ENCODE results near the gene CDKAL1.

The CDKAL1 gene

GRCh38 chr6:21240709-21241108, 706.5 kb downstream of the CDKAL1 start:
- no peak for TF ChIP-seq EZH2 (optimal IDR thresholded peaks at IDR 0.05; ENCODE audit: low read depth, low read length)
- Histone ChIP-seq H3K27ac (ENCODE audit: low read length) (no peak overlapping the region), H3F3A (ENCODE audit: insufficient read depth, low read length) (no peaks in the 10 kb centered on the region), H3K9me3 (replicated peaks; ENCODE audit: insufficient read depth, low read length) (no peaks in the 10 kb centered on the region), H3K4me1 (ENCODE audit: low read length) (no peaks in the 10 kb centered on the region), H4K20me1 (ENCODE audit: insufficient read depth, low read length) (no peaks in the 10 kb centered on the region), H3K4me2 (ENCODE audit: low read depth, low read length) (no peak overlapping the region), H3K9ac (ENCODE audit: low read length) (no peak overlapping the region), H3K9me2 (replicated peaks; ENCODE audit: insufficient read depth, low read length) (no peaks in the 10 kb centered on the region), H3K4me3 (ENCODE audit: low read length) (no peak overlapping the region), H3K36me3 (replicated peaks; ENCODE audit: insufficient read depth, low read length) (no peaks in the 10 kb centered on the region), H3K79me2 (ENCODE audit: low read length) (no peaks in the 10 kb centered on the region), H2AFZ (ENCODE audit: low read length) (no peak overlapping the region), H3K27me3 (replicated peaks; ENCODE audit: insufficient read depth, low read length) (no peaks in the 10 kb centered on the region)
- DNase-seq, result no peak

GRCh38 chr6:21241231-21242130, 707.2 kb downstream of the CDKAL1 start:
- Histone ChIP-seq H3K36me3 (replicated peaks; ENCODE audit: insufficient read depth, low read length) (no peaks in the 10 kb centered on the region), H3K4me2 (ENCODE audit: low read depth, low read length) (no peak overlapping the region), H3K27me3 (replicated peaks; ENCODE audit: insufficient read depth, low read length) (no peaks in the 10 kb centered on the region), H2AFZ (ENCODE audit: low read length) (no peak overlapping the region), H3K27ac (ENCODE audit: low read length) (no peak overlapping the region), H3F3A (ENCODE audit: insufficient read depth, low read length) (no peaks in the 10 kb centered on the region), H3K9me3 (replicated peaks; ENCODE audit: insufficient read depth, low read length) (no peaks in the 10 kb centered on the region), H3K9me2 (replicated peaks; ENCODE audit: insufficient read depth, low read length) (no peaks in the 10 kb centered on the region), H3K9ac (ENCODE audit: low read length) (no peak overlapping the region), H3K4me1 (ENCODE audit: low read length) (no peaks in the 10 kb centered on the region), H3K4me3 (ENCODE audit: low read length) (no peak overlapping the region), H4K20me1 (ENCODE audit: insufficient read depth, low read length) (no peaks in the 10 kb centered on the region), H3K79me2 (ENCODE audit: low read length) (no peaks in the 10 kb centered on the region)
- no peak for DNase-seq
- TF ChIP-seq, protein P1, sequence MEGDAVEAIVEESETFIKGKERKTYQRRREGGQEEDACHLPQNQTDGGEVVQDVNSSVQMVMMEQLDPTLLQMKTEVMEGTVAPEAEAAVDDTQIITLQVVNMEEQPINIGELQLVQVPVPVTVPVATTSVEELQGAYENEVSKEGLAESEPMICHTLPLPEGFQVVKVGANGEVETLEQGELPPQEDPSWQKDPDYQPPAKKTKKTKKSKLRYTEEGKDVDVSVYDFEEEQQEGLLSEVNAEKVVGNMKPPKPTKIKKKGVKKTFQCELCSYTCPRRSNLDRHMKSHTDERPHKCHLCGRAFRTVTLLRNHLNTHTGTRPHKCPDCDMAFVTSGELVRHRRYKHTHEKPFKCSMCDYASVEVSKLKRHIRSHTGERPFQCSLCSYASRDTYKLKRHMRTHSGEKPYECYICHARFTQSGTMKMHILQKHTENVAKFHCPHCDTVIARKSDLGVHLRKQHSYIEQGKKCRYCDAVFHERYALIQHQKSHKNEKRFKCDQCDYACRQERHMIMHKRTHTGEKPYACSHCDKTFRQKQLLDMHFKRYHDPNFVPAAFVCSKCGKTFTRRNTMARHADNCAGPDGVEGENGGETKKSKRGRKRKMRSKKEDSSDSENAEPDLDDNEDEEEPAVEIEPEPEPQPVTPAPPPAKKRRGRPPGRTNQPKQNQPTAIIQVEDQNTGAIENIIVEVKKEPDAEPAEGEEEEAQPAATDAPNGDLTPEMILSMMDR (IDR thresholded peaks at IDR 0.05; ENCODE audit: low read length), result no peak
- no peak for TF ChIP-seq EZH2 (optimal IDR thresholded peaks at IDR 0.05; ENCODE audit: low read depth, low read length)
- TF ChIP-seq EZH2phosphoT487 (IDR thresholded peaks at IDR 0.05; ENCODE audit: low read length), result no peak

DNA sequence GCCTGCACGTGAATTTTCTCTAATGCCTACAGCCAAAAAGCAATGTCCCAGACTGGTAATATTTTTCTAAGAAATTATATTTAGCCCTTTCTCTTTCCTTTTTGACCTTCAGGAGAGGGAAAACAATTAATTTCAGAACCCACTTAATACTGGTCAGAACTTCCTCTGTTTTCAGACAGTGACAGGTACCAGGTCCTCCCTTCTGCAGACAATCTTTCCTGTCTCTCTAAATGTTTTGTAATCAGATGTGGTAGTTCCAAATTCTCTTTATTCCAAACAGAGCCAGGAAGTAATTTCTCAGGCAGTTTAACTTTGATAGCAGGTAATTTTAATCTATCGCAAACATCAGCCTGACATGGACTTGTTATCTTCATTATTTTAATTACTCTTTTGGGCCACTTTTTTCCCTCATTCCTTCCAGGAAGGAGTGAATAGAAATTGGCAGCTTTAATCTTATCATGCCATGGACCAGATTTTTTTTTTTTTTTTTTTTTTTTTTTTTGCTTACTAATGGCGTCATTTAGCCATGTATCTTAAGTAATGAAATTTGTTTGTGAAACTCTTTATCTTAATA, 710.7 kb downstream of the CDKAL1 start:
- no peaks in the 10 kb centered on the region for H3K4me1 ChIP-seq (ENCODE audit: low read length)
- H3K9me2 ChIP-seq (replicated peaks; ENCODE audit: insufficient read depth, low read length), result no peaks in the 10 kb centered on the region
- H3K9ac ChIP-seq (ENCODE audit: low read length), result no peak overlapping the region
- H3K9me3 ChIP-seq (replicated peaks; ENCODE audit: insufficient read depth, low read length), result no peaks in the 10 kb centered on the region
- no peak for TF ChIP-seq EZH2 (optimal IDR thresholded peaks at IDR 0.05; ENCODE audit: low read depth, low read length)
- TF ChIP-seq, protein P1 (IDR thresholded peaks at IDR 0.05; ENCODE audit: low read length), result no peak
- TF ChIP-seq EZH2phosphoT487 (IDR thresholded peaks at IDR 0.05; ENCODE audit: low read length), result no peak
- H3K27ac ChIP-seq (ENCODE audit: low read length), result no peak overlapping the region
- H3K79me2 ChIP-seq (ENCODE audit: low read length), result no peaks in the 10 kb centered on the region
- no peaks in the 10 kb centered on the region for H3K27me3 ChIP-seq (replicated peaks; ENCODE audit: insufficient read depth, low read length)
- DNase-seq, result no peak
- H3K36me3 ChIP-seq (replicated peaks; ENCODE audit: insufficient read depth, low read length), result no peaks in the 10 kb centered on the region
- no peak overlapping the region for H2AFZ ChIP-seq (ENCODE audit: low read length)
- H3K4me2 ChIP-seq (ENCODE audit: low read depth, low read length), result no peak overlapping the region
- no peaks in the 10 kb centered on the region for H3F3A ChIP-seq (ENCODE audit: insufficient read depth, low read length)
- H4K20me1 ChIP-seq (ENCODE audit: insufficient read depth, low read length), result no peaks in the 10 kb centered on the region
- no peak overlapping the region for H3K4me3 ChIP-seq (ENCODE audit: low read length)

GRCh38 chr6:21245488-21245887, 711.2 kb downstream of the CDKAL1 start:
- Histone ChIP-seq H3K9me2 (replicated peaks; ENCODE audit: insufficient read depth, low read length) (no peaks in the 10 kb centered on the region), H3K27me3 (replicated peaks; ENCODE audit: insufficient read depth, low read length) (no peaks in the 10 kb centered on the region), H2AFZ (ENCODE audit: low read length) (no peak overlapping the region), H3F3A (ENCODE audit: insufficient read depth, low read length) (no peaks in the 10 kb centered on the region), H3K9ac (ENCODE audit: low read length) (no peak overlapping the region), H3K4me3 (ENCODE audit: low read length) (no peak overlapping the region), H3K27ac (ENCODE audit: low read length) (no peak overlapping the region), H3K9me3 (replicated peaks; ENCODE audit: insufficient read depth, low read length) (no peaks in the 10 kb centered on the region), H3K4me2 (ENCODE audit: low read depth, low read length) (no peak overlapping the region), H4K20me1 (ENCODE audit: insufficient read depth, low read length) (no peaks in the 10 kb centered on the region), H3K4me1 (ENCODE audit: low read length) (no peaks in the 10 kb centered on the region), H3K36me3 (replicated peaks; ENCODE audit: insufficient read depth, low read length) (no peaks in the 10 kb centered on the region), H3K79me2 (ENCODE audit: low read length) (no peaks in the 10 kb centered on the region)
- DNase-seq, result no peak
- no peak for TF ChIP-seq EZH2phosphoT487 (IDR thresholded peaks at IDR 0.05; ENCODE audit: low read length)
- no peak for TF ChIP-seq EZH2 (optimal IDR thresholded peaks at IDR 0.05; ENCODE audit: low read depth, low read length)
- TF ChIP-seq, protein P1 (IDR thresholded peaks at IDR 0.05; ENCODE audit: low read length), result no peak
